Stimulated activated naive CD4-positive, alpha-beta T cell treated with Interleukin-2 at 50 U/mL for 16 hours (primary cell): ENCODE results near the gene HDHD5.
"Not testable (repeated sequence)": the region's sequence is repeated elsewhere in the genome, so short reads cannot be mapped to it uniquely, and the experiment has no call there.

Source experiments
- DNase-seq: peaks from one replicate; lab custom pipeline; 2025; lab: John Stamatoyannopoulos, UW

The HDHD5 gene

GRCh38 chr22:17155941-17156340 lies 3.1 kb downstream of the HDHD5 start:
- no peak for DNase-seq

- no peak for DNase-seq
These were observed 6.1 kb downstream of the HDHD5 start for GRCh38 chr22:17152971-17153370.

- DNase-seq: no peak
These were observed 6.7 kb downstream of the HDHD5 start for GRCh38 chr22:17152340-17152739.

- no peak for DNase-seq
These were observed 9.8 kb downstream of the HDHD5 start for GRCh38 chr22:17149076-17149815.

GRCh38 chr22:17147458-17147857 lies 11.6 kb downstream of the HDHD5 start:
- DNase-seq: not testable (repeated sequence)

GRCh38 chr22:17145021-17145680 lies 13.9 kb downstream of the HDHD5 start:
- no peak for DNase-seq

GRCh38 chr22:17143826-17144225 lies 15.3 kb downstream of the HDHD5 start:
- DNase-seq: no peak

- DNase-seq: no peak
These were observed 16.0 kb downstream of the HDHD5 start for GRCh38 chr22:17143101-17143500.

- DNase-seq: no peak
These were observed 18.0 kb downstream of the HDHD5 start for GRCh38 chr22:17140826-17141766.

GRCh38 chr22:17140022-17140421 lies 19.1 kb downstream of the HDHD5 start:
- DNase-seq: no peak

GRCh38 chr22:17138513-17138912 lies 20.6 kb downstream of the HDHD5 start:
- no peak for DNase-seq

GRCh38 chr22:17137861-17138425 lies 21.1 kb downstream of the HDHD5 start:
- no peak for DNase-seq

GRCh38 chr22:17137170-17137569 lies 21.9 kb downstream of the HDHD5 start:
- DNase-seq: no peak

- DNase-seq: no peak
These were observed 23.8 kb downstream of the HDHD5 start for GRCh38 chr22:17135153-17135760.

GRCh38 chr22:17133137-17133536 lies 25.9 kb downstream of the HDHD5 start:
- DNase-seq: no peak

- DNase-seq: no peak
These were observed 27.0 kb downstream of the HDHD5 start for GRCh38 chr22:17132112-17132511.

GRCh38 chr22:17131686-17132085 lies 27.4 kb downstream of the HDHD5 start:
- no peak for DNase-seq

- no peak for DNase-seq
These were observed 28.9 kb downstream of the HDHD5 start for GRCh38 chr22:17130199-17130598.

GRCh38 chr22:17121233-17122195 lies 37.6 kb downstream of the HDHD5 start, which contains the start of gene TMEM121B:
TMEM121B (minus strand) TSS chr22:17121360; CDS start chr22:17121127, 233 bp downstream.
- peak; percentile 19 for DNase-seq

GRCh38 chr22:17120711-17121232 lies 38.3 kb downstream of the HDHD5 start:
- DNase-seq: no peak
